CD4-positive, alpha-beta T cell treated with Interleukin-4 for 1 hour (primary cell): ENCODE measurements around the gene NAA20.

Experiments
- DNase-seq, 2 donors: peaks; one replicate each; pipeline ENCODE4 v3.0.0-alpha.2; 2020 to 2022

Gene NAA20

GRCh38 chr20:20078041-20078440 is 60.9 kb downstream of the NAA20 start:
- DNase-seq, result no peak

DNA sequence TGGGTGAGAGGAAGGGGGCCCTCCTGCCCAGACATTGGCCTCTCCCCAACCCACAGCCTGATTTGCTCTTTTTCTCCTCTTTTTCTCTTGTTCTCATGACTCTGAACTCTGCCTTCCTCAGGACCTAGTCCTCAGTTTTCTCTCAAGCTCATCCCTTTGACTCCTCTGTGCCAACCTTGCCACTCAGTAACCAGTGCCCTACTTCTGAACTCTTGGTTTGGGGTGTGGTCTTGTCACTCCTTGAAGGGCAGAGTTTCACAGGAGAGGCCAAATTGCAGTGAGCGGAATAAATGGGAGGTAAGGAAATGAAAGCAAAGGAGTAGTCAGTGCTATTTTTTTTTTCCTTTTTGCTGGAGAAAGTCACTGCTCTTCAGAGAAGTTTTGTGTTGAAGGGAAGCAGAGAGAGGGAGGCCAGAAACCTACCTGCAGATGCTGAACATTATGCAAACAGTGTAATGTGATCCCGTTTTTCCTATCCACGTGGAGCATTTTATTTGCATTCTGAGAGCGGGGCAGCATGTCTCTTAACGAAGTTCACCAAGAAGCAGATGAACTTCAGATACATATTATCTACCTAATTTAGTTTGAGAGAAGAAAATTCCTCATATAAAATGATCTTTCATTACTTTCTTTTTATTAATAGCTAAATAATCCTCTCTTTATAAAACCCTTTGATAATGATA is 62.1 kb downstream of the NAA20 start:
- no peak for DNase-seq
